Thyroid gland (tissue), 4 donors: Measurements from ENCODE around the gene LRATD1. TPM values are rescaled to one million over a fixed set of nuclear protein-coding genes. Genes with fewer than 3 reads are reported as not detected.

Source experiments
- DNase-seq, 2 donors: peaks; one replicate each; pipeline ENCODE4 v3.0.0-alpha.2; 2019
- H3K27ac ChIP-seq, 3 donors: fragments of 200-600 bp; sonication (generic); 1 replicate in 2 of 3; 2 replicates in 1 of 3; pipeline ENCODE4 v1.5.1; 2016 to 2019; ENCODE audit warnings: mild to moderate bottlenecking in 1 of 3, moderate library complexity in 1 of 3
- H3K27me3 ChIP-seq: fragments of 200-600 bp; sonication (generic); one replicate; pipeline ENCODE4 v1.5.1; 2019
- H3K36me3 ChIP-seq, 2 donors: fragments of 200-600 bp; sonication (generic); one replicate each; pipeline ENCODE4 v1.5.1; 2016 to 2019
- H3K4me1 ChIP-seq, 2 donors: fragments of 200-600 bp; sonication (generic); one replicate each; pipeline ENCODE4 v1.5.1; 2017 to 2019
- H3K4me3 ChIP-seq, 3 donors: fragments of 200-600 bp; sonication (generic); replicated peaks in 1 of 3; 1 replicate in 2 of 3; 2 replicates in 1 of 3; pipeline ENCODE4 v1.5.1; 2016; ENCODE audit warnings: mild to moderate bottlenecking in 1 of 3
- H3K9me3 ChIP-seq: fragments of 200-600 bp; sonication (generic); one replicate; pipeline ENCODE4 v1.5.1; 2017
- CTCF ChIP-seq, 6 experiments: fragments of 200-600 bp in 3 of 6; fragments of 450-650 bp in 3 of 6; sonication (generic) in 3 of 6; IDR thresholded peaks; one replicate each; pipeline ENCODE4 v1.5.1; 2016 to 2019; ENCODE audit warnings: antibody characterized with exemption in 6 of 6, mild to moderate bottlenecking in 2 of 6, inconsistent platforms in 1 of 6, moderate library complexity in 1 of 6
- POLR2A ChIP-seq, 2 donors: fragments of 450-650 bp; IDR thresholded peaks; one replicate each; pipeline ENCODE4 v1.6.1; 2017; ENCODE audit warnings: antibody characterized with exemption in 2 of 2, mild to moderate bottlenecking in 2 of 2, moderate library complexity in 1 of 2
- WGBS, 2 donors: methylation state at CpG; one replicate each; pipeline ENCODE4 v1.1.5; 2017; 5-methylcytosine and 5-hydroxymethylcytosine counted together
- intact Hi-C: fragments of 100-400 bp; cut with DNase I; formaldehyde crosslinking; loops from one replicate; pipeline ENCODE4 v1.15.1; 2023
- total RNA-seq, 4 donors: library from RNA; depleted of rRNA; stranded (reverse); fragments of >200 nt; gene quantifications; one replicate each; pipeline ENCODE4 v1.2.3, GENCODE V29; 2016

Gene LRATD1
- total RNA-seq, 4 donors from 2014 or later = 9.2 to 21.1 (median 10.8) TPM

DNA sequence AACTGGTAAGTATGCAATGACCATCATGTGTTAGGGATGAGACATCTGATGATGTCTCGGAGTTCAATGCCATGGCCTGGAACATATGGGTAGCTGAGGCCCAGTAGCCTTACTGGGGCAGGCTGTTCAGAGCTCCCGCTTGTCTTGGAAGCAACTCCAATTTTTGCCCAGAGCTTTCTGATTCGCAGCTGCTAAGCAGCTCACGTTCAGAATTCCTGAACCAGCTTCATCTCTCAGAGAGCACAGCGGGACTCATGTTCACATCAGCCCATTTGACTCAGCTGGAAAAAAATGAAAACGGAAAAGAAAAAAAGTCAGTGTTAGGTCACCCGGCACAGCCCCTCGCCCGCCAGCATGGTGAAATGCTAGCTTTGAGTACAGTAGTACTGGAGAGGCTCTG lies 16.8 kb upstream of the LRATD1 start:
- DNase-seq = no peak
- Histone ChIP-seq H3K27me3 (no peaks in the 10 kb centered on the region), H3K27ac (no peak overlapping the region), H3K36me3 (no peaks in the 10 kb centered on the region), H3K4me1 (no peaks in the 10 kb centered on the region), H3K9me3 (no peaks in the 10 kb centered on the region), H3K4me3 (no peak overlapping the region)
- TF ChIP-seq CTCF (IDR thresholded peaks at IDR 0.05) = no peak
- TF ChIP-seq POLR2A (IDR thresholded peaks at IDR 0.05) = no peak
- 92% methylated on average over 9 of the region's 9 CpGs for WGBS, 2 donors
- intact Hi-C loops = no loop called here

DNA sequence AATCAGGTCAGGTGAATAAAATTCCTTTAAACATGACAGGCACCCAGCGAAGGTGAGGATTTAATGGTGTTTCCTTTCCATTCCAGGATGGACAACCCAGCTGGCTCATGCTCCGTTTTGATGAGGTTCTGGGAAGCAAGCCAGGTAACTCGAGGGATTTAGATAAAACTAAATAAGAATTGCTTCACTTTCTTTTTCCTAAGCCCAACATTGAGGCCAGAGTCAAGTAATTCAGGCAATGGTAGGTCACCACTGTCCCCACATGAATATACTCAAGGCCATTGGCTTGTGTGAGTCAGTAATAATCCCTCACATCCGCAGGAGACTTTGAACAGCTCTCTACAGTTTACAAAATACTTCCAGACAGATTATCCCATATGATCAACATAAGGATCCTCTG lies 16.2 kb upstream of the LRATD1 start:
- TF ChIP-seq POLR2A (IDR thresholded peaks at IDR 0.05) (no peak), CTCF (IDR thresholded peaks at IDR 0.05) (no peak)
- no peaks in the 10 kb centered on the region for H3K27me3 ChIP-seq
- no peaks in the 10 kb centered on the region for H3K4me1 ChIP-seq
- H3K4me3 ChIP-seq = no peak overlapping the region
- H3K27ac ChIP-seq = no peak overlapping the region
- DNase-seq = no peak
- intact Hi-C loops = no loop called here
- H3K9me3 ChIP-seq = no peaks in the 10 kb centered on the region
- no peaks in the 10 kb centered on the region for H3K36me3 ChIP-seq
- WGBS, 2 donors = 54 to 61% methylated on average over 4 of the region's 4 CpGs

DNA sequence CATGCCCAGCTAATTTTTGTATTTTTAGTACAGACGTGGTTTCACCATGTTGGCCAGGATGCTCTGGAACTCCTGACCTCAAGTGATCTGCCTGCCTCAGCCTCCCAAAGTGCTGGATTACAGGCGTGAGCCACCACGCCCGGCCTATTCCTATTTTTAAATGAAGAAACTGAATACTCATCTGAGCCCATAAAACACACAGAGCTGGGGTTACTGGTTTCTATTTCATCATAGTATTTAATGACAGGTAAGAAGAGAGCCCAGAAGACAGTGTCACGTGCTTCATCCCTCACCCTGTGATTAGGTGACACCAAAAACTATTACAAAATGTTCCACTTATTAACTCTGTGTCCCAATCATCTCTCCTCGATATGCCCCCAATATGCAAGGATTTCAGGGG lies 15.6 kb upstream of the LRATD1 start:
- DNase-seq = no peak
- Histone ChIP-seq H3K9me3 (no peaks in the 10 kb centered on the region), H3K4me1 (no peaks in the 10 kb centered on the region), H3K27ac (no peak overlapping the region), H3K36me3 (no peaks in the 10 kb centered on the region), H3K4me3 (no peak overlapping the region), H3K27me3 (no peaks in the 10 kb centered on the region)
- intact Hi-C loops = no loop called here
- 95% methylated on average over 6 of the region's 6 CpGs for WGBS, 2 donors
- no peak for TF ChIP-seq POLR2A (IDR thresholded peaks at IDR 0.05)
- no peak for TF ChIP-seq CTCF (IDR thresholded peaks at IDR 0.05)

- 72 to 80% methylated on average over 3 of the region's 3 CpGs for WGBS, 2 donors
- Histone ChIP-seq H3K27ac (no peak overlapping the region), H3K27me3 (no peaks in the 10 kb centered on the region), H3K36me3 (no peaks in the 10 kb centered on the region), H3K4me3 (no peak overlapping the region), H3K9me3 (no peaks in the 10 kb centered on the region), H3K4me1 (no peaks in the 10 kb centered on the region)
- no peak for DNase-seq
- intact Hi-C loops = no loop called here
- TF ChIP-seq CTCF (IDR thresholded peaks at IDR 0.05) (no peak), POLR2A (IDR thresholded peaks at IDR 0.05) (no peak)
These were observed 13.1 kb upstream of the LRATD1 start for GRCh38 chr2:14619441-14619840.

DNA sequence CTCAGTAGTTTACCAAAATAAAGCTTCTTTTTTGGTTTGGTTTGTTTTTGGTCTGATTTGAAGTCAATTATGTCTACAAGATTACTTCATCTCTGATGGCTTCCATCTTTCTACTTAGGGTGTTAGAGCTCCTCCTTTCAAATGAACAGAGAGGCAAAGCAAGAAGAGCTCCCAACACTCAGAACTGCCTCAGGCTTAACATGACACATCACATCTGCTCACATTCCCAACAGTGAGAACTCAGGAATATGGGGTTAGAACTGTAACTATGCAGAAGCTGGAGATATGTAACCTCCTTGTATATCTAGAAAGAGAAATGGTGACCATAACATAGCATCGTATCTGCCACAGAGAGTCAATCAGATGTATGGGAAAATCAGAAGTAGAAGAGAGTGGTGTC lies 11.4 kb upstream of the LRATD1 start:
- no peak overlapping the region for H3K4me3 ChIP-seq
- H3K36me3 ChIP-seq = no peaks in the 10 kb centered on the region
- TF ChIP-seq CTCF (IDR thresholded peaks at IDR 0.05) (no peak), POLR2A (IDR thresholded peaks at IDR 0.05) (no peak)
- H3K4me1 ChIP-seq = no peaks in the 10 kb centered on the region
- no peak overlapping the region for H3K27ac ChIP-seq
- 94% methylated on average over 1 of the region's 1 CpG for WGBS, 2 donors
- H3K9me3 ChIP-seq = no peaks in the 10 kb centered on the region
- no peaks in the 10 kb centered on the region for H3K27me3 ChIP-seq
- intact Hi-C loops = no loop called here
- DNase-seq = no peak
